Hippocampal formation (tissue), 2 donors: Measurements from ENCODE around the gene PLA2G2F.

Source experiments
- DNase-seq, 2 donors: peaks; one replicate each; lab custom pipeline; 2025; lab: John Stamatoyannopoulos, UW

Gene PLA2G2F

GRCh38 chr1:20172033-20172590 is 33.0 kb downstream of the PLA2G2F start:
- no peak for DNase-seq

- DNase-seq = no peak
Observed at GRCh38 chr1:20174937-20175666, 36.0 kb downstream of the PLA2G2F start.

GRCh38 chr1:20178634-20179370 is 39.7 kb downstream of the PLA2G2F start:
- no peak for DNase-seq

GRCh38 chr1:20179371-20180128 is 40.4 kb downstream of the PLA2G2F start:
- no peak for DNase-seq

GRCh38 chr1:20180129-20180843 is 41.2 kb downstream of the PLA2G2F start:
- no peak for DNase-seq

GRCh38 chr1:20180844-20181207 is 41.7 kb downstream of the PLA2G2F start:
- no peak for DNase-seq

GRCh38 chr1:20182415-20182814 is 43.3 kb downstream of the PLA2G2F start:
- DNase-seq = no peak

GRCh38 chr1:20183035-20183434 is 43.9 kb downstream of the PLA2G2F start:
- no peak for DNase-seq

GRCh38 chr1:20183616-20184271 is 44.6 kb downstream of the PLA2G2F start:
- no peak for DNase-seq

GRCh38 chr1:20184481-20184900 is 45.4 kb downstream of the PLA2G2F start:
- no peak for DNase-seq

- DNase-seq = no peak
Observed at GRCh38 chr1:20184997-20185833, 46.1 kb downstream of the PLA2G2F start.

- peak in 1 of 2 donors; percentile 16 for DNase-seq
Observed at GRCh38 chr1:20185834-20186782, 47.0 kb downstream of the PLA2G2F start, which contains the start of the genes PLA2G2C and UBXN10. Gene PLA2G2C, minus strand, starts transcription at chr1:20186518. Its CDS starts 9,155 bp downstream, at chr1:20177363. Gene UBXN10, plus strand, starts transcription at chr1:20186096. Its CDS starts 4,466 bp downstream, at chr1:20190562.

- DNase-seq = no peak
Observed at GRCh38 chr1:20187103-20187812, 48.1 kb downstream of the PLA2G2F start.

- no peak for DNase-seq
Observed at GRCh38 chr1:20187813-20188454, 48.8 kb downstream of the PLA2G2F start.

- no peak for DNase-seq
Observed at GRCh38 chr1:20188455-20188817, 49.3 kb downstream of the PLA2G2F start.

GRCh38 chr1:20189664-20190063 is 50.5 kb downstream of the PLA2G2F start:
- DNase-seq = no peak

- no peak for DNase-seq
Observed at GRCh38 chr1:20190256-20191160, 51.4 kb downstream of the PLA2G2F start.
